MM.1S (cell line): Measurements from ENCODE around the gene A2ML1.
A peak's percentile ranks its signal among the peaks of the same experiment; 100 is the strongest.
"Not testable (repeated sequence)": the region's sequence is repeated elsewhere in the genome, so short reads cannot be mapped to it uniquely, and the experiment has no call there.

Source experiments
- DNase-seq: peaks from one replicate; pipeline ENCODE4 v3.0.0-alpha.2; 2015
- H2AFZ ChIP-seq: fragments of 300-600 bp; sonication (generic); 2 replicates; pipeline ENCODE4 v1.6.0; 2016; ENCODE audit warnings: antibody characterized with exemption, low read length
- H3F3A ChIP-seq: fragments of 300-600 bp; sonication (generic); 2 replicates; pipeline ENCODE4 v1.6.1; 2016; ENCODE audit warnings: mild to moderate bottlenecking, antibody characterized with exemption, low read length, moderate library complexity, mixed read lengths; ENCODE audit not compliant: insufficient read depth
- H3K27ac ChIP-seq: fragments of 300-600 bp; sonication (generic); 2 replicates; pipeline ENCODE4 v1.5.1; 2016; ENCODE audit warnings: mild to moderate bottlenecking, low read length
- H3K27me3 ChIP-seq: fragments of 300-600 bp; sonication (generic); replicated peaks from 2 replicates; pipeline ENCODE4 v1.6.0; 2016; ENCODE audit warnings: low read length; ENCODE audit not compliant: insufficient read depth
- H3K36me3 ChIP-seq: fragments of 300-600 bp; sonication (generic); replicated peaks from 2 replicates; pipeline ENCODE4 v1.6.1; 2016; ENCODE audit warnings: mild to moderate bottlenecking, low read length, mixed read lengths; ENCODE audit not compliant: insufficient read depth
- H3K4me1 ChIP-seq: fragments of 300-600 bp; sonication (generic); 2 replicates; pipeline ENCODE4 v1.6.1; 2016; ENCODE audit warnings: low read length, mixed read lengths
- H3K4me2 ChIP-seq: fragments of 300-600 bp; sonication (generic); 2 replicates; pipeline ENCODE4 v1.6.0; 2016; ENCODE audit warnings: low read depth, low read length
- H3K4me3 ChIP-seq: fragments of 300-600 bp; sonication (generic); 2 replicates; pipeline ENCODE4 v1.5.1; 2016; ENCODE audit warnings: low read length, mixed read lengths
- H3K79me2 ChIP-seq: fragments of 300-600 bp; sonication (generic); 2 replicates; pipeline ENCODE4 v1.6.1; 2016; ENCODE audit warnings: mixed run types, low read length, mixed read lengths
- H3K9ac ChIP-seq: fragments of 300-600 bp; sonication (generic); 2 replicates; pipeline ENCODE4 v1.6.1; 2016; ENCODE audit warnings: low read length, mixed read lengths
- H3K9me2 ChIP-seq: fragments of 300-600 bp; sonication (generic); replicated peaks from 2 replicates; pipeline ENCODE4 v1.6.1; 2016; ENCODE audit warnings: mild to moderate bottlenecking, low read length, mixed read lengths; ENCODE audit not compliant: insufficient read depth
- H3K9me3 ChIP-seq: fragments of 300-600 bp; sonication (generic); replicated peaks from 2 replicates; pipeline ENCODE4 v1.6.1; 2016; ENCODE audit warnings: mild to moderate bottlenecking, low read length, mixed read lengths; ENCODE audit not compliant: insufficient read depth
- H4K20me1 ChIP-seq: fragments of 300-600 bp; sonication (generic); 2 replicates; pipeline ENCODE4 v1.6.1; 2016; ENCODE audit warnings: mild to moderate bottlenecking, low read length, moderate library complexity, mixed read lengths; ENCODE audit not compliant: insufficient read depth
- EZH2phosphoT487 ChIP-seq: fragments of 300-600 bp; sonication (generic); IDR thresholded peaks from 2 replicates; pipeline ENCODE4 v1.6.1; 2018; ENCODE audit warnings: antibody characterized with exemption, low read length
- TF ChIP-seq, protein P1 (sequence below): fragments of 300-600 bp; sonication (generic); IDR thresholded peaks from 2 replicates; pipeline ENCODE4 v1.5.1; 2016; ENCODE audit warnings: antibody characterized with exemption, low read length, mixed read lengths

Gene A2ML1

DNA sequence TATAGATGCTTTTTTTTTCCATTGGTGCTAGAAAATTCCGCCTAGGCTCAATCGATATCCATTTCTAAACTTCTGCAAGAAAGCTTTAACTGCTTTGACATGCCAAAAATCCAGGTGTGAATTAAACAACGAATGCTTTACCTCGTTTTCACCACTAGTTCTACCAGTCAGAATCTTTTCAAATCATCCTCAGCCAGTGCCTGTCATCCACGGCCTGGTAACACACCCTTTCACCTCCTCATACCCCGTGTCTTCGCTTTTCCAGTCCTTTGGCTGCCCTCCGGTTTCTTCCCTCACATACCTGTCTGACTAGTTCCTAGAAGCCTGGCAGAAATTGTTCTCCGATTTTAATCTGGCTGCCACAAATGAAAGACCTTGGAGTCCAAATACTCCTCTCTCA is 90.5 kb downstream of the A2ML1 start:
- H3F3A ChIP-seq: peaks cover 3% of the 10 kb centered on the region; the same call in 1 of the 2 replicates
- H4K20me1 ChIP-seq: no peaks in the 10 kb centered on the region
- H3K9me2 ChIP-seq: no peaks in the 10 kb centered on the region
- H3K27me3 ChIP-seq: no peaks in the 10 kb centered on the region
- peaks cover 11% of the 10 kb centered on the region for H3K4me1 ChIP-seq
- no peak for DNase-seq
- H3K36me3 ChIP-seq: no peaks in the 10 kb centered on the region
- no peaks in the 10 kb centered on the region for H3K9me3 ChIP-seq
- H3K4me3 ChIP-seq: no peak overlapping the region
- no peaks in the 10 kb centered on the region for H3K79me2 ChIP-seq
- H3K27ac ChIP-seq: no peak overlapping the region
- TF ChIP-seq, protein P1, sequence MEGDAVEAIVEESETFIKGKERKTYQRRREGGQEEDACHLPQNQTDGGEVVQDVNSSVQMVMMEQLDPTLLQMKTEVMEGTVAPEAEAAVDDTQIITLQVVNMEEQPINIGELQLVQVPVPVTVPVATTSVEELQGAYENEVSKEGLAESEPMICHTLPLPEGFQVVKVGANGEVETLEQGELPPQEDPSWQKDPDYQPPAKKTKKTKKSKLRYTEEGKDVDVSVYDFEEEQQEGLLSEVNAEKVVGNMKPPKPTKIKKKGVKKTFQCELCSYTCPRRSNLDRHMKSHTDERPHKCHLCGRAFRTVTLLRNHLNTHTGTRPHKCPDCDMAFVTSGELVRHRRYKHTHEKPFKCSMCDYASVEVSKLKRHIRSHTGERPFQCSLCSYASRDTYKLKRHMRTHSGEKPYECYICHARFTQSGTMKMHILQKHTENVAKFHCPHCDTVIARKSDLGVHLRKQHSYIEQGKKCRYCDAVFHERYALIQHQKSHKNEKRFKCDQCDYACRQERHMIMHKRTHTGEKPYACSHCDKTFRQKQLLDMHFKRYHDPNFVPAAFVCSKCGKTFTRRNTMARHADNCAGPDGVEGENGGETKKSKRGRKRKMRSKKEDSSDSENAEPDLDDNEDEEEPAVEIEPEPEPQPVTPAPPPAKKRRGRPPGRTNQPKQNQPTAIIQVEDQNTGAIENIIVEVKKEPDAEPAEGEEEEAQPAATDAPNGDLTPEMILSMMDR: peak; percentile 14; the same call in 1 of the 2 replicates
- no peak for TF ChIP-seq EZH2phosphoT487
- H3K9ac ChIP-seq: no peak overlapping the region
- H3K4me2 ChIP-seq: no peak overlapping the region
- no peak overlapping the region for H2AFZ ChIP-seq

GRCh38 chr12:8913702-8914032 is 91.2 kb downstream of the A2ML1 start:
- no peaks in the 10 kb centered on the region for H3K9me2 ChIP-seq
- peak overlapping the region; percentile 98 for H2AFZ ChIP-seq
- peak overlapping the region; percentile 82 for H3K4me3 ChIP-seq
- H3K27ac ChIP-seq: no peak overlapping the region
- peak overlapping the region; percentile 91 for H3K4me2 ChIP-seq
- no peaks in the 10 kb centered on the region for H3K27me3 ChIP-seq
- H3K9ac ChIP-seq: peak overlapping the region; percentile 61; the same call in 1 of the 2 replicates
- H3K9me3 ChIP-seq: no peaks in the 10 kb centered on the region
- DNase-seq: no peak
- no peaks in the 10 kb centered on the region for H4K20me1 ChIP-seq
- H3F3A ChIP-seq: peaks cover 3% of the 10 kb centered on the region; the same call in 1 of the 2 replicates
- no peaks in the 10 kb centered on the region for H3K79me2 ChIP-seq
- H3K4me1 ChIP-seq: peaks cover 11% of the 10 kb centered on the region
- TF ChIP-seq, protein P1: no peak
- TF ChIP-seq EZH2phosphoT487: no peak
- no peaks in the 10 kb centered on the region for H3K36me3 ChIP-seq

DNA sequence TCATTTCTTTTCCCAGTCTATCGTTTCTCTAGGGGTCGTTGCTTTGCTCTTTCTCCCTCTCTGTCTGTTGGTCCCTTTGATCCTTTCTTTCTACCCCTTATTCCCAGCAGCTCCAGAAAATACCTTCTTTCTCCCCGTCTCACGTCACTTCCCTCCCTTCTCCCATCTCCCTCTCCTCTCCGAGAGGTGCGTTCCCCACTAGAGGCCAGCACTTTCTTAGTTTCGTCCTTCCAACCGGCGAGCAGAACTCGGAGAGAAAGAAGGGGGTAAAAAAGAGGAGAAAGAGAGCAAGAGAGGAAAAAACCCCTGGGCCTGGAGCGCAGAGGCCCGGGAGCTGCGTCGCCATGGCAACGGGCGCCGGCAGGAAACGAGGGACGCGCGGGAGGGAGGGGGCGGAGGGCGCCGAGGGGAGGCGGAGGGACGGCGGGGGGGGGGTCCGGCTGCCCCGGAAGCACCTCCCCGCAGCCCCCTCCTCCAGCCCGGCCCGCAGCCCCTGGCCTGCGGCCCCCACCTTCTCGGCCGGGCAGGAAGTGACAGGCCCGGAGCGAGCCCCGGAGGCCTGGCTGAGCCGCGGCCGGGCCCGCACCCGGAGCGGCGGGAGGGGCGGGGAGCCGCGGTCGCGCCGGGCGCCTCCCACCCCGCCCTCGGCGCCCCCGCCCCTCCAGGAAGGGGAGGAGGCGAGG is 91.8 kb downstream of the A2ML1 start, which contains the start of gene PHC1:
TSS of gene PHC1 (plus strand) at position 477 of the 683 bp plus-strand sequence. CDS start 3,169 bp downstream, outside the sequence.
- TF ChIP-seq, protein P1: peak; percentile 43
- not testable (repeated sequence) for H3K27ac ChIP-seq, H3K79me2 ChIP-seq, H3K36me3 ChIP-seq, H3K9me2 ChIP-seq, H3K27me3 ChIP-seq, H3K9me3 ChIP-seq, H3F3A ChIP-seq, H4K20me1 ChIP-seq
- peak; percentile 68 for DNase-seq
- Histone ChIP-seq H3K4me1 (peaks cover 11% of the 10 kb centered on the region), H3K4me3 (peak within 1 kb of the TSS; percentile 82), H3K4me2 (peak within 1 kb of the TSS; percentile 91), H2AFZ (peak within 1 kb of the TSS; percentile 98), H3K9ac (peak within 1 kb of the TSS; percentile 61)
